Astrocyte (in vitro differentiated cells and primary cell): ENCODE data around the gene PTPRD.

ENCODE experiments used
- EZH2 ChIP-seq: IDR thresholded peaks from 2 replicates; pipeline ENCODE4 v1.6.1; 2012; ENCODE audit warnings: mild to moderate bottlenecking, low read length, inconsistent platforms; ENCODE audit not compliant: insufficient read depth
- TF ChIP-seq, protein P1 (sequence below): IDR thresholded peaks from 2 replicates; pipeline ENCODE4 v1.5.1; 2011; ENCODE audit warnings: low read depth, mild to moderate bottlenecking, inconsistent platforms, low read length, moderate library complexity; ENCODE audit not compliant: insufficient read depth

DNA sequence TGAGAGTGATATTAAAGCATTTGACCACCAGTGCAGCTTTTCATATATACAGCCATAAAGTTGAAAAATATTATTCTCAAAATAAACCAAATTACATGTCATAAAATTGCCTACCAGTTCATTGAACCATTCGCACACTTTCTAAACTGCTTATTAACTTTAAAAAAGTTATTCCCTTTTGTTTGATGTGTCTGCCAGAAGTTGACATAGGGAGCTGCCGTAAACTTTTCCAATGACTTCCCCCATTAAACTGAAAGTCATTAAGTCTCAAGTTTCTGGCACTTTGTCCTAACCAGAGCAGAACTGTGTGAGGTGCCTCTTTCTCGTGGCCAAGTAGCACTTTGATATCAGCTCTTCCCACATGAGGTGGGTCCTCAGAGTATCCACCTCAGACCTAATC, 2231.2 kb downstream of the PTPRD start:
- TF ChIP-seq, protein P1, sequence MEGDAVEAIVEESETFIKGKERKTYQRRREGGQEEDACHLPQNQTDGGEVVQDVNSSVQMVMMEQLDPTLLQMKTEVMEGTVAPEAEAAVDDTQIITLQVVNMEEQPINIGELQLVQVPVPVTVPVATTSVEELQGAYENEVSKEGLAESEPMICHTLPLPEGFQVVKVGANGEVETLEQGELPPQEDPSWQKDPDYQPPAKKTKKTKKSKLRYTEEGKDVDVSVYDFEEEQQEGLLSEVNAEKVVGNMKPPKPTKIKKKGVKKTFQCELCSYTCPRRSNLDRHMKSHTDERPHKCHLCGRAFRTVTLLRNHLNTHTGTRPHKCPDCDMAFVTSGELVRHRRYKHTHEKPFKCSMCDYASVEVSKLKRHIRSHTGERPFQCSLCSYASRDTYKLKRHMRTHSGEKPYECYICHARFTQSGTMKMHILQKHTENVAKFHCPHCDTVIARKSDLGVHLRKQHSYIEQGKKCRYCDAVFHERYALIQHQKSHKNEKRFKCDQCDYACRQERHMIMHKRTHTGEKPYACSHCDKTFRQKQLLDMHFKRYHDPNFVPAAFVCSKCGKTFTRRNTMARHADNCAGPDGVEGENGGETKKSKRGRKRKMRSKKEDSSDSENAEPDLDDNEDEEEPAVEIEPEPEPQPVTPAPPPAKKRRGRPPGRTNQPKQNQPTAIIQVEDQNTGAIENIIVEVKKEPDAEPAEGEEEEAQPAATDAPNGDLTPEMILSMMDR = no peak
- no peak for TF ChIP-seq EZH2
